ENCODE results near the gene MIGA2.
A peak's percentile ranks its signal among the peaks of the same experiment; 100 is the strongest.
"Not testable (repeated sequence)": the region's sequence is repeated elsewhere in the genome, so short reads cannot be mapped to it uniquely, and the experiment has no call there.

MIGA2 gene

GRCh38 chr9:129104051-129104450 is 67.6 kb downstream of the MIGA2 start:
- DNase-seq = no peak

DNA sequence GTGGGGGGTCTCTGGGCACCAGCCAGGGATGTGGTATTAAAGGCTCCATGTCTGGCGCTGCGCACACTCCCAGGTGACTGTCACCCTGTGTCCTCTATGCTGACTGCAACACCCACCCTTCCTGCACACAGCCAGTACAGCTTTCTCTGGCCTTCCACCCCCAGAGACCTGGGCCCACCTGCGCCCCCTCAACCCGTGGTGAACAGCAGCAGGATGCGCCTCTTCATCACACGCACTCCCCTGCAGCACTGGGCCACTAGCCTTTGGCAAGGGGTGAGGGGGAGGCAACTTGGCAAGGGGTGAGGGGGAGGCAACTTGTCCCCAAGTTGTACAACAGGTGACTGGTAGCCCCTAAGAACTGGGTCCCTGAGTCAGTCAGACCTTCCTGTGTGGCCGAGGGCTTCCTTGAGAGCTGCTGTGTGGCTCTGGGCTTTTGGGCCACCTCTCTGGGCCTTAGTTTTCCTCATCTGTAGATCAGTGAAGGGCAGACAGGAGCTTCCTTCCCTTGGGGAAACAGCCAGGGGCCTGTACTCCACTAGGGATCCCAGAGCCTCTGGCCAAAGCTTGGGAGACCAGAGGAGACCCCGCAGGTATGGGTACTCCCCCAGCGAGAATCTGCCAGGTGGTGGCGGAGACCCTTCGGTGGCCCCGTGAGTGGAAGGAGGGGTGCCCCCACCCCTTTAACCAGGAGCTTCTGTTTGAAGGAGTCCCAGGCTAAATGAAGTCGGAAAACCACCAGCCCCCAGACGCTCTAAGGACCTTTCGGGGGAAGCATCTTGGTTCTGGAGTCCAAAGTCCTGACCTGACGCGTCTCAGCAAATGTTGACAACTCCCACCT is 69.7 kb downstream of the MIGA2 start:
- DNase-seq = no peak

GRCh38 chr9:129107651-129108050 is 71.2 kb downstream of the MIGA2 start:
- no peak for DNase-seq

GRCh38 chr9:129108083-129108804 is 71.8 kb downstream of the MIGA2 start:
- DNase-seq = no peak

GRCh38 chr9:129108805-129109536 is 72.5 kb downstream of the MIGA2 start:
- DNase-seq = no peak

- DNase-seq = no peak
Observed at GRCh38 chr9:129109537-129109903, 73.1 kb downstream of the MIGA2 start.

DNA sequence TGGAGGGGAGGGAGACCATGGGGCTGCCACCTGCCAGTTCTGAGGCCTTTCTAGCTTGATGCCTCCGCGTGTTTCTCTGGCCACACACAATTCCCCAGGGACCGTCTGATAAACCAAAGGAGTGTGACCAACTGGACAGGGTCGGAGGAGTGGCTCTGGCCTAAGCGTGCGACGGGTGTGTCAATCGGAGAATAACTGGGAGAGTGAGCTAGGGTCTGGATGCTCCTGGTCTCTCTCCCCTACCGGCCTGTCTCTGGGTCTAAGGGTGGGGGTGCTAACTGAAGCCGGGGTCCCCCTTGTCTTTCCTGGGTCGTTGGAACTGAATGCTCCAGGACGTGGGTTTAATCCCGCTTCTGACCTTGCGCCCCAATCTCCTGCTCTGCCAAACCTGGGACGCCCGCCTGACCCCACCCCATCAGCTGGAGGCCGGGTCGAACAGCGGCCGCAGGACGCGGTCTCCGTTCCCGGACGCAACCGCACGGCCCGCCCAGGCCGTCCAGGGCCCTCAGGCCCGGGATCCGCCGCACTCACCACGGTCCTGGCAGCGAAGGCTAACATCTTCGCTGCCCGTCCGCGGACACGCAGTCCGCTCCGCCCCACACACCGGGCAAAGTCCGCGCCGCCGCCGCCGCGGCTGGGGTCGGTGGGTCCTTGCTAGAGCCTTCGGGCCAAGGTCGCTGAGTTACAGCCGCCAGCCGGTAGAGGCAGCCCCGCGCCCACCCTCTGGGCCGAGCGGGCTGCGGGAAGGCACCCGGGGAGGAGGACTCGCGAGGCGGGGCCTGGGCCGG is 73.7 kb downstream of the MIGA2 start:
- DNase-seq = no peak

GRCh38 chr9:129110740-129111527 is 74.5 kb downstream of the MIGA2 start, which contains the start of the genes CRAT and PTPA:
Gene CRAT (minus strand): TSS chr9:129110793. CDS start chr9:129110509, 284 bp downstream.
Gene PTPA (plus strand): TSS chr9:129111415. CDS start chr9:129111601, 186 bp downstream.
- peak; percentile 60 for DNase-seq

DNA sequence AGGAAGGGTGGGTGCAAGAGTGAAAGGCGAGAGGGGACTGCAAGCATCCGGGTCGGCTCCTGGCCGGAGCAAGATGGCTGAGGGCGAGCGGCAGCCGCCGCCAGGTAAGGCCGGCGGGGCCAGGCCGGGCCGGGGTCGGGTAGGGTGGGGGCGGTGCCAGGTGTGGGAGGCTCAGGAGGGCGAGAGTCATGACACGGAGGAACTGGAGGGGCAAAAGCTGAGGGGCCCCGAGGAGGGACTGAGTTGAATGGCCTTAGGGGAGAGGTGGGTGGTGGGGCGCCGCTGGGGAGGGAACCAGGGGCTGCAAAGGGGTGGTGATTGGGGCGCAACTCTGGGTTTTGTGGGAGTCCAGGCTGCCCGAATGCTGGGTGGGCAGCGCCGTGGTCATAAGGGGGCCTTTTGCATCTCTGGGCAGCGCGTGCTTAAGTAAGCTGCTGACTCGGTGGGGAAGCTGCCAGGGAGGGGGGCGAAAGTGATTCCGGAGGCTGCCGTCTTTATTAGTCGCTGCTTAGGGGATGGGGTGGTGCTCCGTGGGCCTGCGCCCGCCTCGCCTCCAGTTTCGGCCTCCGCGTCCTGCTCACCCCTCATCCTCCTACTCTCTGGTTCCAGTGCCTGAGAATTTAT is 75.2 kb downstream of the MIGA2 start:
- DNase-seq = no peak

- not testable (repeated sequence) for DNase-seq
Observed at GRCh38 chr9:129112526-129112925, 76.1 kb downstream of the MIGA2 start.

DNA sequence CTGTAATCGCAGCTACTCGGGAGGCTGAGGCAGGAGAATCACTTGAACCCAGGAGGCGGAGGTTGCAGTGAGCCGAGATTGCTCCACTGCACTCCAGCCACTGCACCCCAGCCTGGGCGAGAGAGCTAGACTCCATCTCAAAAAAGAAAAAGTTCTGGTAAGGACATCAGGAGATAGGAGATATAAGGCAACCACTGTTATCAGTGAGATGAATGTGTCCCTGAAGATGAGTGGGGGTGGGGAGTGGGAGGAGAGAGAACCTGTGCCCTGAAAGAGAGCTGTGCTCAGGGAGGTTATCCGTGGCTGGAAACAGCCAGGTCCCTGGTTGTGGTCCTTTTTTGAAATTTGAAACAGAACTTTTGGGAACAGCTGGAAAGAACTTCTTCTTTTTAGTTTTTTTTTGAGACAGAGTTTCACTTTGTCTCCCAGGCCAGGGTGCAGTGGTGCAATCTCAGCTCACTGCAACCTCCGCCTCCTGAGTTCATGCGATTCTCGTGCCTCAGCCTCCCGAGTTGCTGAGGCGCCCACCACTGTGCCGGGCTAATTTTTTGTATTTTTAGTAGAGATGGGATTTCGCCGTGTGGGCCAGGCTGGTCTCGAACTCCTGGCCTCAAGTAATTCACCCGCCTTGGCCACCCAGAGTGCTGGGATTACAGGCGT is 77.3 kb downstream of the MIGA2 start:
- DNase-seq = no peak

DNA sequence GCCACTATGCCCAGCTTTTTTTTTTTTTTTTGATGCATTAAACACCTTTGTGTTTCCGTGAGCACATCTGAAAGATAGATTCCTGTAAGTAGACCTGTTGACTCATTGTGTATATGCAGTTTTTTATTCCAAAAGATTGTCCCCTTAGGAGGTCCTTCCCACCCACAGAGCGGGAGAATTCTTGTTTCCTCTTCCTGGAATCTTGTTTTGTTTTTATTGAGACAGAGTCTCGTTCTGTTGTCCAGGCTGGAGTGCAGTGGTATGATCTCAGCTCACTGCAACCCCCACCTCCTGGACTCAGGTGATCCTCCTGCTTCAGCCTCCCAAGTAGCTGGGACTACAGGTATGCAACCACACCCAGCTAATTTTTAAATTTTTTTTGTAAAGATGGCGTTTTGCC is 82.4 kb downstream of the MIGA2 start:
- no peak for DNase-seq

- no peak for DNase-seq
Observed at GRCh38 chr9:129121483-129121882, 85.1 kb downstream of the MIGA2 start.
